Measurements from ENCODE around the gene SNN.

DNA sequence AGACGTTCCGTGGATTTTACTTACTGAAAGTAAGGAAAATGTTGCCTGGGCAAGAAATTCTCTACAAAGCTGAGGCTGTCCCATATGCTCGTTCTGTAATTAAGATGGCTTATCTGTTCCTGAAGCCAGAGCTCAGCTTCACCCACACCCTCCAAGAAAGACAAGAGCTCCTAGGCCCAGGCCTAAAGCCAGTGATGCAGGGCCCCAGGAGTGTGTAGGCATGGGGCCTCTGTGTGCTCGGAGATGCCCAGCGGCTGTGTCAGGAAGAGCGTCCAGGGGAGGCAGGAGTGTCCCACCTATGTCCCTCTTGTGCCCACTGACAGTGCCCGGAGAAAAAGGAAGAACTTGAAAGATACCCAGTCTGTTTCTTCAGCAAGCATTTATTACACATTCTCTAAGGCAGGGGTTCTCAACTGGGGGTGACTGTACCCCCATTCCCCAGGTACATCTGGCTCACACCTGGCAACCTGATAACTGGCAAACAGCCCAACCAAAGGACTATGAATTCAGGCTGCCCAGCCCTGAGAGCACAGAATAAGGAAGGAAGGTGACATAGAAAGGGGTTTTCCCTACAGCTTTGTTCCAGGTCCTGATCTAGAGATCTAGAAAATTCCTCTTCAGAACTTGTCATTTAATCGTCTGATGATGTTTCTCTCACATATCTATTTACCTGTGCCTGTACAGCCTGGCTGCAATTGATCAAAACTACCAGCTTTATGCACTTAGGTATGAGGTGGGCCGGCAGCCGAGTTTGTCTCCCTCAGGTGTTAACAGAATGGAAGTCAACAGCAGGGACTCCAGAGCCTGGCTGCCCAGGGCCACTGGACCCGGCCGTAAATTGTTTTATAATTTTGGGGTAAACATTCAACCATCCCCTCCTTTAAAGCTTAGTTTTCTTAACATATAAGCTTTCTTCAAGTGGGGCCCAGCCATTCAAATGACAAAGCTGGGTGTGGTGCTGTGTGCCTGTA, 12.0 kb downstream of the SNN start:
- no peak for TF ChIP-seq POLR2AphosphoS5 (IDR thresholded peaks at IDR 0.05; ENCODE audit: low read depth, low read length)
- TF ChIP-seq, protein P1, sequence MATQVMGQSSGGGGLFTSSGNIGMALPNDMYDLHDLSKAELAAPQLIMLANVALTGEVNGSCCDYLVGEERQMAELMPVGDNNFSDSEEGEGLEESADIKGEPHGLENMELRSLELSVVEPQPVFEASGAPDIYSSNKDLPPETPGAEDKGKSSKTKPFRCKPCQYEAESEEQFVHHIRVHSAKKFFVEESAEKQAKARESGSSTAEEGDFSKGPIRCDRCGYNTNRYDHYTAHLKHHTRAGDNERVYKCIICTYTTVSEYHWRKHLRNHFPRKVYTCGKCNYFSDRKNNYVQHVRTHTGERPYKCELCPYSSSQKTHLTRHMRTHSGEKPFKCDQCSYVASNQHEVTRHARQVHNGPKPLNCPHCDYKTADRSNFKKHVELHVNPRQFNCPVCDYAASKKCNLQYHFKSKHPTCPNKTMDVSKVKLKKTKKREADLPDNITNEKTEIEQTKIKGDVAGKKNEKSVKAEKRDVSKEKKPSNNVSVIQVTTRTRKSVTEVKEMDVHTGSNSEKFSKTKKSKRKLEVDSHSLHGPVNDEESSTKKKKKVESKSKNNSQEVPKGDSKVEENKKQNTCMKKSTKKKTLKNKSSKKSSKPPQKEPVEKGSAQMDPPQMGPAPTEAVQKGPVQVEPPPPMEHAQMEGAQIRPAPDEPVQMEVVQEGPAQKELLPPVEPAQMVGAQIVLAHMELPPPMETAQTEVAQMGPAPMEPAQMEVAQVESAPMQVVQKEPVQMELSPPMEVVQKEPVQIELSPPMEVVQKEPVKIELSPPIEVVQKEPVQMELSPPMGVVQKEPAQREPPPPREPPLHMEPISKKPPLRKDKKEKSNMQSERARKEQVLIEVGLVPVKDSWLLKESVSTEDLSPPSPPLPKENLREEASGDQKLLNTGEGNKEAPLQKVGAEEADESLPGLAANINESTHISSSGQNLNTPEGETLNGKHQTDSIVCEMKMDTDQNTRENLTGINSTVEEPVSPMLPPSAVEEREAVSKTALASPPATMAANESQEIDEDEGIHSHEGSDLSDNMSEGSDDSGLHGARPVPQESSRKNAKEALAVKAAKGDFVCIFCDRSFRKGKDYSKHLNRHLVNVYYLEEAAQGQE (IDR thresholded peaks at IDR 0.05; ENCODE audit: insufficient read depth in 1 of 2, low read depth in 2 of 2, low read length in 2 of 2) = no peak
- TF ChIP-seq TAF1 (IDR thresholded peaks at IDR 0.05; ENCODE audit: borderline replicate concordance, insufficient read depth, low read length) = no peak

All from PFSK-1 (cell line).